Measurements from ENCODE around the gene ZNF835.

- TF ChIP-seq HOXA7 (CRISPR knock-in tag; IDR thresholded peaks at IDR 0.05) (no peak), RFX5 (IDR thresholded peaks at IDR 0.05) (no peak), POLR2A (IDR thresholded peaks at IDR 0.05; ENCODE audit: low read length) (no peak), HDAC2 (IDR thresholded peaks at IDR 0.05) (no peak), CEBPB (IDR thresholded peaks at IDR 0.05) (no peak), MAZ (IDR thresholded peaks at IDR 0.05; ENCODE audit: borderline replicate concordance, low read depth, low read length) (no peak), EP300 (IDR thresholded peaks at IDR 0.05) (no peak), FOSB (CRISPR knock-in tag; IDR thresholded peaks at IDR 0.05) (no peak), PBX3 (IDR thresholded peaks at IDR 0.05) (no peak), NR3C1 (IDR thresholded peaks at IDR 0.05) (no peak), NPAS2 (CRISPR knock-in tag; IDR thresholded peaks at IDR 0.05; ENCODE audit: borderline replicate concordance) (no peak)
- TF ChIP-seq, protein P1, sequence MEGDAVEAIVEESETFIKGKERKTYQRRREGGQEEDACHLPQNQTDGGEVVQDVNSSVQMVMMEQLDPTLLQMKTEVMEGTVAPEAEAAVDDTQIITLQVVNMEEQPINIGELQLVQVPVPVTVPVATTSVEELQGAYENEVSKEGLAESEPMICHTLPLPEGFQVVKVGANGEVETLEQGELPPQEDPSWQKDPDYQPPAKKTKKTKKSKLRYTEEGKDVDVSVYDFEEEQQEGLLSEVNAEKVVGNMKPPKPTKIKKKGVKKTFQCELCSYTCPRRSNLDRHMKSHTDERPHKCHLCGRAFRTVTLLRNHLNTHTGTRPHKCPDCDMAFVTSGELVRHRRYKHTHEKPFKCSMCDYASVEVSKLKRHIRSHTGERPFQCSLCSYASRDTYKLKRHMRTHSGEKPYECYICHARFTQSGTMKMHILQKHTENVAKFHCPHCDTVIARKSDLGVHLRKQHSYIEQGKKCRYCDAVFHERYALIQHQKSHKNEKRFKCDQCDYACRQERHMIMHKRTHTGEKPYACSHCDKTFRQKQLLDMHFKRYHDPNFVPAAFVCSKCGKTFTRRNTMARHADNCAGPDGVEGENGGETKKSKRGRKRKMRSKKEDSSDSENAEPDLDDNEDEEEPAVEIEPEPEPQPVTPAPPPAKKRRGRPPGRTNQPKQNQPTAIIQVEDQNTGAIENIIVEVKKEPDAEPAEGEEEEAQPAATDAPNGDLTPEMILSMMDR (IDR thresholded peaks at IDR 0.05): no peak
Measured at GRCh38 chr19:56720281-56720680, 48.7 kb upstream of the ZNF835 start.
